ENCODE results near the gene ZMYND19.

Gene ZMYND19
- long read RNA-seq, partial matches to known transcripts = 5 of 7 reads
- long read RNA-seq, other reads (novel, unspliced or antisense) = 2 of 7 reads

- Histone ChIP-seq H3K27ac (replicated peaks) (peak within 1 kb of the TSS; percentile 85), H3K4me3 (replicated peaks; ENCODE audit: insufficient read depth, low read length) (peak within 1 kb of the TSS; percentile 85), H3K27me3 (ENCODE audit: insufficient read depth, poor library complexity, severe bottlenecking) (no peaks in the 10 kb centered on the region)
- TF ChIP-seq POLR2AphosphoS5 (IDR thresholded peaks at IDR 0.05; ENCODE audit: low read depth) (peak; percentile 31; the same call in 1 of the 2 replicates), GABPA (IDR thresholded peaks at IDR 0.05; ENCODE audit: low read depth) (no peak), SPI1 (IDR thresholded peaks at IDR 0.05; ENCODE audit: borderline replicate concordance, low read depth) (peak; percentile 60; the same call in 1 of the 2 replicates)
- peak; percentile 77 to 80 for DNase-seq (ENCODE audit: low read depth in 1 of 2, low spot score in 1 of 2)
These were observed at the start of gene ZMYND19 for GRCh38 chr9:137590469-137591383. Gene ZMYND19 (minus strand): TSS chr9:137590512. CDS start chr9:137590263, 249 bp downstream.

- TF ChIP-seq POLR2AphosphoS5 (IDR thresholded peaks at IDR 0.05; ENCODE audit: low read depth) = no peak
- no peak for TF ChIP-seq REST (IDR thresholded peaks at IDR 0.05; ENCODE audit: insufficient replicate concordance, low read depth)
- TF ChIP-seq SPI1 (IDR thresholded peaks at IDR 0.05; ENCODE audit: borderline replicate concordance, low read depth) = no peak
- TF ChIP-seq CTCF (IDR thresholded peaks at IDR 0.05; ENCODE audit: insufficient read depth, low read length) = no peak
- TF ChIP-seq GABPA (IDR thresholded peaks at IDR 0.05; ENCODE audit: low read depth) = no peak
- no peaks in the 10 kb centered on the region for H3K27me3 ChIP-seq (ENCODE audit: insufficient read depth, poor library complexity, severe bottlenecking)
- H3K27ac ChIP-seq (replicated peaks) = no peak overlapping the region
- no peak overlapping the region for H3K4me3 ChIP-seq (replicated peaks; ENCODE audit: insufficient read depth, low read length)
- DNase-seq (ENCODE audit: low read depth in 1 of 2, low spot score in 1 of 2) = no peak
These were observed 49.2 kb upstream of the ZMYND19 start for GRCh38 chr9:137639303-137640051.

GRCh38 chr9:137638680-137639079, 48.4 kb upstream of the ZMYND19 start:
- DNase-seq (ENCODE audit: low read depth in 1 of 2, low spot score in 1 of 2) = no peak
- H3K4me3 ChIP-seq (replicated peaks; ENCODE audit: insufficient read depth, low read length) = no peak overlapping the region
- TF ChIP-seq POLR2AphosphoS5 (IDR thresholded peaks at IDR 0.05; ENCODE audit: low read depth) (no peak), CTCF (IDR thresholded peaks at IDR 0.05; ENCODE audit: insufficient read depth, low read length) (no peak), GABPA (IDR thresholded peaks at IDR 0.05; ENCODE audit: low read depth) (no peak), REST (IDR thresholded peaks at IDR 0.05; ENCODE audit: insufficient replicate concordance, low read depth) (no peak), SPI1 (IDR thresholded peaks at IDR 0.05; ENCODE audit: borderline replicate concordance, low read depth) (no peak)
- H3K27me3 ChIP-seq (ENCODE audit: insufficient read depth, poor library complexity, severe bottlenecking) = no peaks in the 10 kb centered on the region
- H3K27ac ChIP-seq (replicated peaks) = no peak overlapping the region

GRCh38 chr9:137634016-137634415, 43.7 kb upstream of the ZMYND19 start:
- Histone ChIP-seq H3K4me3 (replicated peaks; ENCODE audit: insufficient read depth, low read length) (no peak overlapping the region), H3K27ac (replicated peaks) (no peak overlapping the region), H3K27me3 (ENCODE audit: insufficient read depth, poor library complexity, severe bottlenecking) (no peaks in the 10 kb centered on the region)
- DNase-seq (ENCODE audit: low read depth in 1 of 2, low spot score in 1 of 2) = no peak
- TF ChIP-seq REST (IDR thresholded peaks at IDR 0.05; ENCODE audit: insufficient replicate concordance, low read depth) = no peak
- no peak for TF ChIP-seq POLR2AphosphoS5 (IDR thresholded peaks at IDR 0.05; ENCODE audit: low read depth)
- TF ChIP-seq CTCF (IDR thresholded peaks at IDR 0.05; ENCODE audit: insufficient read depth, low read length) = no peak
- TF ChIP-seq GABPA (IDR thresholded peaks at IDR 0.05; ENCODE audit: low read depth) = no peak
- no peak for TF ChIP-seq SPI1 (IDR thresholded peaks at IDR 0.05; ENCODE audit: borderline replicate concordance, low read depth)
